Measurements from ENCODE around the gene USP25.

The USP25 gene

DNA sequence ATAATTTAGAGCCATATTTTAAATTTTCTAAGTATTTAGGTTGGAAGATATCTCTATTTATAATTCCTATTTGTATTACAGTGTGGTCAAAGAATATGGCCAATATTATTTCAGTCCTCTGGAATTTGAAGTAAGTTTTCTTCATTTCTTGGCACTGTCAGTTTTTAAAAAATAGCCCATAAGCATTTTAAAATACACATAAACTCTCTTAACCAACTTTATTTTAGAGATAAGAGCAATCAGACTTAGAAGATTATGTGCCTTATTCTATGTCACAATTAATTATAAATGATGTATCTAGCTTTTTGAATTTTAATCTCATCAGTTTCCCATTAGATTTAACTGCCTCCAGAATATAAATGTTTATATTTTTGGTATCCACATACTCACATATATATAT, 130.8 kb downstream of the USP25 start:
- DNase-seq = no peak

- no peak for DNase-seq
Observed at GRCh38 chr21:15868940-15869339, 139.2 kb downstream of the USP25 start.

- no peak for DNase-seq
Observed at GRCh38 chr21:15870819-15871218, 141.0 kb downstream of the USP25 start.

- no peak for DNase-seq
Observed at GRCh38 chr21:15872236-15872635, 142.5 kb downstream of the USP25 start.

GRCh38 chr21:15874615-15875014, 144.8 kb downstream of the USP25 start:
- no peak for DNase-seq

- no peak for DNase-seq
Observed at GRCh38 chr21:15875286-15875685, 145.5 kb downstream of the USP25 start.

DNA sequence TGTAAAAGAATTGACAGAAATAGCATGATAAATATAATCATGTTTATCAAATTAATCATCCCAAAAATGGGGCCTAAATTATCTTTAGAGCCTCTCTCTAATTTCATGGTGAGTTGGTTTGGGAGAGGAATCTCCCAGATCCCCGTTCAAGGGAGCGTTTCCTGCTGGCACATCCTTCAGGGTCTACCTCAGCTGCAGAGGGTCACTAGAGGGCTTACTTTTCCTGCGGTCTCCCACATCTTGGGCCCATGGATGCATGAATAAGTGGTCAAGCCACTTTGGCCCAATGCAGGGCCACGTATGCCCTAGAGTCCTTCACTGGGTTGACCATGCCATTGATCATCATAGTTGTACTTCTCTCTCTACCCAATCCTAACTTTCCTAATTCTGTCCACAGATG, 164.1 kb downstream of the USP25 start:
- no peak for DNase-seq

- no peak for DNase-seq
Observed at GRCh38 chr21:15894596-15894995, 164.8 kb downstream of the USP25 start.

- no peak for DNase-seq
Observed at GRCh38 chr21:15895142-15896106, 165.6 kb downstream of the USP25 start.

DNA sequence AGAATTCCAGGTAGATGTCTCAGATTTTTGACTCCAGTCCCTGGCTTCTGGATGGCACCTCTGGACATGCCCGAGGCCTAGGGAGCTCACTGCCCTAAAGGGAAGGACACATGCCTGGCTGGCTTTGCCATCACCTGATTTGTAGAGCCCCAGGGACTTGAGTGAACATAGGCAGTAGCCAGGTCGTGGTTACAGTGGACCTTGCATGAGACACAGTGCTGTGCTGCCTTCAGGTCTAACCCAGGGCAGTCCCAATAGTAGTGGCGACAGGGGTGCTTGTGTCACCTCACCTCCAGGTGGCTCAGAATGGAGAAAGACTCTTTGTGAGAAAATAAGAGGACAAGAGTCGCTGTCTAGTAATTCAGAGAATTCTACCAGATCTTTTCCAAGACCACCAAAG, 166.7 kb downstream of the USP25 start:
- DNase-seq = no peak

DNA sequence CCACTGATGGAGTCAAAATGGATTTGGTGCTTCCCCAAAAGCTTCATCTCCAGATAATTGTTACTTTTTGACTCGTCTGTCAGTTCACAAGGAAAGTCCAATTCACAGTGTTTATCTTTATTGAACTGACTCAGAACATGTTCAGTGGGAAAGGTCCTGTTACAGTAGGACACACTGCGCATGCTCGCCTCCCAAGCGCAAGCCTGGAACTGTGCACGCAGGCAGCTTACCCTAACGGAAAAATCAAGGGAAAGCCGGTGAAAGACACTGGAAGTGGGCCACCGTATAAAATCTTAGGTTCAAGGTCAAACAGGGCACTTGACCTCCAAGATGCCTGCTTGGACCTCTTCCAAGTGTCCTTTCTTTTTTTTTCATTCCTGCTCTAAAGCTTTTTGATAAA, 174.6 kb downstream of the USP25 start:
- DNase-seq = no peak

GRCh38 chr21:15908187-15908586, 178.4 kb downstream of the USP25 start:
- no peak for DNase-seq

DNA sequence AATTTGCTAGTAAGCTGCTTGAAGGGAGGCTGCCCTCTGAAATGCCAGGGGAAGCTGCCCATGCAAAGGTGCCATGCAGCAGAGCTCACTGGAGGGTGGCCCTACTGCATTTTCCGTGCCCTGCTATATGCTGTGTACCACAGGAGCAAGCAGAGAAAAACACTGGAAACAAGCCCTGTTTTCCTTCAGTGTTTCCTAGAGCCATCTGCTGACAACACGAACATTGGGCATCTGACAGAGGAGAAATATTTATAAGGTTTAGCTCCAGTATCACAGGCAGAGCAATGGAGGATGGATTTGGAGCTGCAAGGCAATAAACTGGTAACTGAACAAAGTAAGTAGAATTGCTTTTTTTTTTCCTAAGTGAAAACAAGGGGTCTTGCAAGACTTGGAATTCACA, 198.4 kb downstream of the USP25 start:
- DNase-seq = no peak

- DNase-seq = no peak
Observed at GRCh38 chr21:15928686-15929425, 199.1 kb downstream of the USP25 start.

DNA sequence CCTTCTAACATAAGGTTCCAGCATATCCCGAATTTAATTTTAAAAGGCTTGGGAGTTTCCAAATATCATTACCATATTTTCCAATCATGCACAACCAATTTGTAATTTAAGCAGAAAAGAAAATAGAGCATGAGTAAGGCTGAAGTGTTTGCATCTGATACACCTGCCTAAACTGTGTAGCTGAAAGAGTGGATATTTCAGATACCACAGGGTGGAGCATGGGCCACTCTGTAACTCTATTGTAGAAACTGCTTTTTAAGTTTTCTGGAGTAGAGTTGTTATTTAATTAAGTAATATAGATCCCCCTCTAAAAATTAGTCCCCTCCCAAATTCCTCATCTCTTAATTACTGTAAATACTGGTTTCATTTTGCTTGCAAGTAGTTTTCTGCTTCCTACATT, 199.8 kb downstream of the USP25 start:
- DNase-seq = no peak
